K562 (cell line): ENCODE results near the gene NXPE2.

ENCODE experiments used
- BRCA1 ChIP-seq, 2 experiments: fragments of 450-650 bp in 1 of 2; sonication (generic) in 1 of 2; formaldehyde crosslinking in 1 of 2; IDR thresholded peaks; 2 replicates each; pipeline versions ENCODE4 v1.5.0 to v1.6.1; 2017 to 2020; ENCODE audit warnings: mild to moderate bottlenecking in 1 of 2, missing genetic modification reagents in 1 of 2
- CTCF ChIP-seq, 3 experiments: IDR thresholded peaks in 2 of 3; conservative IDR thresholded peaks in 1 of 3; 2 replicates each; pipeline ENCODE4 v1.5.1; 2011 to 2012; ENCODE audit warnings: low read length in 3 of 3, mild to moderate bottlenecking in 3 of 3, control low read depth in 2 of 3, improper control_type of control experiment in 1 of 3, inconsistent platforms in 1 of 3, low read depth in 1 of 3, mixed read lengths in 1 of 3, moderate library complexity in 1 of 3; ENCODE audit not compliant: insufficient read depth in 2 of 3
- ELF1 ChIP-seq: fragments of 200-800 bp; sonication (Bioruptor generic); IDR thresholded peaks from 2 replicates; pipeline ENCODE4 v1.6.1; 2016; ENCODE audit warnings: missing genetic modification characterization, missing compliant biosample characterization
- EP300 ChIP-seq: IDR thresholded peaks from 2 replicates; pipeline ENCODE4 v1.6.1; 2012; ENCODE audit warnings: low read length, improper control_type of control experiment
- FOXJ3 ChIP-seq: sonication (generic); formaldehyde crosslinking; IDR thresholded peaks from 2 replicates; pipeline ENCODE4 v1.4.0; 2020; ENCODE audit warnings: mild to moderate bottlenecking, missing genetic modification reagents
- GATA2 ChIP-seq: sonication (generic); formaldehyde crosslinking; IDR thresholded peaks from 2 replicates; pipeline ENCODE4 v1.4.0; 2020; ENCODE audit warnings: mild to moderate bottlenecking, missing genetic modification reagents
- GATAD2A ChIP-seq: fragments of 450-650 bp; IDR thresholded peaks from 2 replicates; pipeline ENCODE4 v1.6.1; 2017
- JUN ChIP-seq, 2 experiments: sonication (generic) in 1 of 2; formaldehyde crosslinking in 1 of 2; IDR thresholded peaks; 2 replicates each; pipeline versions ENCODE4 v1.6.1 to v1.8.0; 2012 to 2022; ENCODE audit warnings: borderline replicate concordance in 2 of 2, mild to moderate bottlenecking in 2 of 2, improper control_type of control experiment in 1 of 2, low read depth in 1 of 2, low read length in 1 of 2, missing genetic modification reagents in 1 of 2
- POLR2A ChIP-seq: fragments of 450-650 bp; conservative IDR thresholded peaks from 2 replicates; pipeline ENCODE4 v1.6.1; 2016
- ZNF561 ChIP-seq: fragments of 450-650 bp; formaldehyde crosslinking; conservative IDR thresholded peaks from 2 replicates; pipeline ENCODE4 v1.4.0; 2020; ENCODE audit warnings: mild to moderate bottlenecking, moderate library complexity
- TF ChIP-seq, protein P1 (sequence below): fragments of 450-650 bp; IDR thresholded peaks from 2 replicates; pipeline ENCODE4 v1.6.1; 2018; ENCODE audit warnings: mild to moderate bottlenecking, low read depth; ENCODE audit not compliant: partially characterized antibody

- TF ChIP-seq ELF1 (tag) (no peak), JUN (IDR thresholded peaks at IDR 0.05; ENCODE audit: borderline replicate concordance, low read depth, low read length) (no peak), JUN (CRISPR knock-in tag; IDR thresholded peaks at IDR 0.05; ENCODE audit: borderline replicate concordance) (no peak), ZNF561 (CRISPR knock-in tag) (no peak), CTCF (IDR thresholded peaks at IDR 0.05 in 2 of 3, conservative IDR thresholded peaks at IDR 0.05 in 1 of 3; ENCODE audit: insufficient read depth in 2 of 3, low read depth in 1 of 3, low read length in 3 of 3) (no peak), BRCA1 (IDR thresholded peaks at IDR 0.05) (no peak), BRCA1 (CRISPR knock-in tag; IDR thresholded peaks at IDR 0.05) (no peak), POLR2A (no peak), FOXJ3 (CRISPR knock-in tag) (no peak), GATAD2A (no peak), GATA2 (CRISPR knock-in tag) (no peak), EP300 (no peak)
- TF ChIP-seq, protein P1, sequence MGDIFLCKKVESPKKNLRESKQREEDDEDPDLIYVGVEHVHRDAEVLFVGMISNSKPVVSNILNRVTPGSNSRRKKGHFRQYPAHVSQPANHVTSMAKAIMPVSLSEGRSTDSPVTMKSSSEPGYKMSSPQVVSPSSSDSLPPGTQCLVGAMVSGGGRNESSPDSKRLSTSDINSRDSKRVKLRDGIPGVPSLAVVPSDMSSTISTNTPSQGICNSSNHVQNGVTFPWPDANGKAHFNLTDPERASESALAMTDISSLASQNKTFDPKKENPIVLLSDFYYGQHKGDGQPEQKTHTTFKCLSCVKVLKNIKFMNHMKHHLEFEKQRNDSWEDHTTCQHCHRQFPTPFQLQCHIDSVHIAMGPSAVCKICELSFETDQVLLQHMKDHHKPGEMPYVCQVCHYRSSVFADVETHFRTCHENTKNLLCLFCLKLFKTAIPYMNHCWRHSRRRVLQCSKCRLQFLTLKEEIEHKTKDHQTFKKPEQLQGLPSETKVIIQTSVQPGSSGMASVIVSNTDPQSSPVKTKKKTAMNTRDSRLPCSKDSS: no peak
Measured at GRCh38 chr11:114678125-114679036, at the start of gene NXPE2.
